ENCODE results near the gene TYW5.

Gene TYW5

DNA sequence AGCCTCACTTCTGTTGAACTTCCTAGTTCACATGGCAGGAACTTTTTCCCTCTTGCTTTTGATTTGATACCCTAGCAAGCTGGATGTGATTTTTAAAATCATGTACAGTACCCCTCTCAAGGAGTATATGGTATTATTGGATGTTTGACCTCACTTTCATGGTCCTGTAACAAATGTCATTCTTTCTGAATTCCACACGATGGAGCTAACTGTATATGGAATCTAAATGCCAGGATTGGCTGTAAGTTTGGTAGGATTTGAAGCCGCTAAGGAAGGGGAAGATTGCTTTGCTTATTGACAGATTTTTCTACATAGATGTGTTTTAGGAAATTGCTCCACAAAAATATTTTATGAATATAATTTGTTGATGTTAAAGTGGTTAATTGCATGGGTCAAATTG is 18.4 kb upstream of the TYW5 start:
- TF ChIP-seq, protein P1, sequence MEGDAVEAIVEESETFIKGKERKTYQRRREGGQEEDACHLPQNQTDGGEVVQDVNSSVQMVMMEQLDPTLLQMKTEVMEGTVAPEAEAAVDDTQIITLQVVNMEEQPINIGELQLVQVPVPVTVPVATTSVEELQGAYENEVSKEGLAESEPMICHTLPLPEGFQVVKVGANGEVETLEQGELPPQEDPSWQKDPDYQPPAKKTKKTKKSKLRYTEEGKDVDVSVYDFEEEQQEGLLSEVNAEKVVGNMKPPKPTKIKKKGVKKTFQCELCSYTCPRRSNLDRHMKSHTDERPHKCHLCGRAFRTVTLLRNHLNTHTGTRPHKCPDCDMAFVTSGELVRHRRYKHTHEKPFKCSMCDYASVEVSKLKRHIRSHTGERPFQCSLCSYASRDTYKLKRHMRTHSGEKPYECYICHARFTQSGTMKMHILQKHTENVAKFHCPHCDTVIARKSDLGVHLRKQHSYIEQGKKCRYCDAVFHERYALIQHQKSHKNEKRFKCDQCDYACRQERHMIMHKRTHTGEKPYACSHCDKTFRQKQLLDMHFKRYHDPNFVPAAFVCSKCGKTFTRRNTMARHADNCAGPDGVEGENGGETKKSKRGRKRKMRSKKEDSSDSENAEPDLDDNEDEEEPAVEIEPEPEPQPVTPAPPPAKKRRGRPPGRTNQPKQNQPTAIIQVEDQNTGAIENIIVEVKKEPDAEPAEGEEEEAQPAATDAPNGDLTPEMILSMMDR (conservative IDR thresholded peaks at IDR 0.05), result peak; percentile 70
- no peak overlapping the region for H3K27ac ChIP-seq

DNA sequence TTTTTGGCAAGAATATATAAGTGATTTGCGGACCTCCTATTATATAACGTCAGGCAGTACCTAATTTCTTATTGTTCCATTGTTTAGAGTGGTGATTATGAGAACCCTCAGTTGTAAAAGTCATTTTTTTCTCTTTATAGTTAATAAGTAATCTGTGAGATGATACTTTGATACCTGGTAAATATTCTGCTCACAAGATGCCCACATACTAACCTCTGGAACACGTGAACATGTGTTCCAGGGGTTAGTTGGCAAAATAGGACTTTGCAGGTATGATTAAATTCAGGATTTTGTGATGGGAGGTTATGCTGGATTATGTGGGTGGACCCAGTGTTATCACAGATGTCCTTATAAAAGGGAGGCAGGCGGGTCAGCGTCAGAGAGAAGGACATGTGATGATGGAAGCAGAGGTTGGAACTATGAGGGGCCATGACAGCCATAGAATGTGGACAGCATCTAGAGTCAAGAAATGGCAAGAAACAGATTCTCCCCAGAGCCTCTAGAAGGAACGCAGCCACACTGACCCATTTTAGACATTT is 16.9 kb upstream of the TYW5 start:
- TF ChIP-seq, protein P1 (conservative IDR thresholded peaks at IDR 0.05), result no peak
- H3K27ac ChIP-seq, result no peak overlapping the region

DNA sequence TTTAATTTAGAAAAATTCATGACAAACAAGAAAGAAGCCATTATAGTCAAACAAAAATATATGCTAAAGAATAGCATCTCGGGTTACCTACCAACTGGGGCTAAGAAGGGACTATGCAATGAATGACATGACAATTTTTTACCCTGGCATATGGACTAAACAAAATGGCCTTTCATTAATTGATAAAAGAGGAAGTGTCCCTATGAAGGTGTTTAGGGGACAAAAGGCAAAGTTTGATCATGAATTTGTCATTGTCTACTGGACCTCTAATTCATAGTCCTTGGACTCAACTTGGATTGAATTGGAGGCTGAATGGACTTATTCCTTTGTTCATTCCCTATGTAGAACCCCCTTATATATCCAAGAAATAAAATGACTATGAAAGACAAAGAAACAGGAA is 12.8 kb upstream of the TYW5 start:
- TF ChIP-seq, protein P1 (conservative IDR thresholded peaks at IDR 0.05), result no peak
- no peak overlapping the region for H3K27ac ChIP-seq

DNA sequence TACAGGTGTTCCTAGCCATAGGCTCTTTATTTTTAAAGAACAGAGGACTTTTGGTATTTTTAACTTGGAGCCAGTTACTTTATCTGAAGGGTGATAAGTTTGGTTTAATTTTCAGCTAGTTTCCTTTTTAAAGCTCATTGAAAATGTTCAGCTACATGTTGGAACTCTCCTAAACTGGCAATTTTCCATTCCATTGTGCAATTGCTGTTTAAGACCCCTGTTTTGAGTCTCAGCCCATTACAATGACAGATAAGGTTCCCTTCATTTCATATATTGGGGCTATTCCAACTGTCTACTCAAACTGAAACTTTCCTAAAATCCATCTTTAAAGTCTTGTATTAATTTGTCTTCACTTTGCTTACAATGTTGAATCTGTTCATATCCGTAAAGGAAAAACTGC is 11.7 kb upstream of the TYW5 start:
- H3K27ac ChIP-seq, result no peak overlapping the region
- TF ChIP-seq, protein P1 (conservative IDR thresholded peaks at IDR 0.05), result no peak

DNA sequence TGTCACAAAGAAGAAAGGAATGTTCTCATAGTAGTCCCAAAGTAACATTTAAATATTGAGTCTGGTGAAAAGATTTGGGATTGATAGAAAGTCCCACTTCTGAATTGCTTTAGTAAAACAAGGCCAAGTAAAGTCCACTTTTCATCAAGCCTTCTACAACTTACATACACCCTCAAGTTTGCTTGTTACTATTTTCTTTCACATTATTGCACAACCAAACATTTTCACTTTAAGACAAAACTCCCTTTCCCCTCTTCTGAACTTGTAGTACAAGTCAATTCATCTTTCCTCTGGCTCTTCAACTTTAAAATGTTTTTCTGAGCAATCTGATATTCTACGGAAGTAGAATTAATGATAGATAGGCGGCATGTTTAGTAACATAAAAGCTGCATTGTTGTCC is 11.1 kb upstream of the TYW5 start:
- H3K27ac ChIP-seq, result no peak overlapping the region
- TF ChIP-seq, protein P1 (conservative IDR thresholded peaks at IDR 0.05), result no peak

DNA sequence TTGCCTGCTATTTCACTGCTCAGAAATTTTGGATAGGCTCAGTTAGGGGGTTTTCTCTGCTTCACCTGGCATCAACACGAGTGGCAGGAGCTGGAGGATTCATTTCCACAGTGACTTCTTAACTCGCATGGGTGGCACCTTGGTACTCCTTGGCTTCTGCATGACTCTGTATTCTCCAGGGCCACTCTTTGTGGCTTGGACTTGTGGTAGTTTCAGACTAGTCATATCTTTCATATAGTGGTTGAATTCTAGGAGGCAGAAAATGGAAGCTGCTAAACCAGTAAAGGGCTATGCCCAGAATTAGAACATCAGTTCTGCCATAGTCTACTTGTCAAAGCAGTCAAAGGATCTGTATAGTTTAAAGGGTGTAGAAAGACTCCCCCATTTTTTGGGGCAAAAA is 6.9 kb upstream of the TYW5 start:
- no peak overlapping the region for H3K27ac ChIP-seq
- TF ChIP-seq, protein P1 (conservative IDR thresholded peaks at IDR 0.05), result no peak

DNA sequence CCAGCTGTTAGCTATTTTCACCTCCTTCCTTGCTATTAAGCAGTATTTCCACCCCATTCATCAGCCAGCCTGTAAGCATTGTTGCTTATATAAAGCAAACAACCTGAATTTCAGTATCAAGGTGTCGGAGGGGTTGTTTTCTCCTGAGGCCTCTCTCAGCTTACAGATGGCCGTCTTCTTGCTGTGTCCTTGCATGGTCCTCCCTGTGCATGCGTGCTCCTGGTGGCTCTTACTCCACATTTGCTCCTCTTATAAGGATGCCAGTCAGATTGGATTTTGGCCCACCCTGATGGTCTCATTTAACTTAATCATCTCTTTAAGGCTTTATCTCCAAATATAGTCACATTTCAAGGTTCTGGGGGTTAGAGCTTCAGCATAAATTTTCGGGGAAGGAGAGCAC is 2.7 kb upstream of the TYW5 start:
- TF ChIP-seq, protein P1 (conservative IDR thresholded peaks at IDR 0.05), result no peak
- no peak overlapping the region for H3K27ac ChIP-seq

DNA sequence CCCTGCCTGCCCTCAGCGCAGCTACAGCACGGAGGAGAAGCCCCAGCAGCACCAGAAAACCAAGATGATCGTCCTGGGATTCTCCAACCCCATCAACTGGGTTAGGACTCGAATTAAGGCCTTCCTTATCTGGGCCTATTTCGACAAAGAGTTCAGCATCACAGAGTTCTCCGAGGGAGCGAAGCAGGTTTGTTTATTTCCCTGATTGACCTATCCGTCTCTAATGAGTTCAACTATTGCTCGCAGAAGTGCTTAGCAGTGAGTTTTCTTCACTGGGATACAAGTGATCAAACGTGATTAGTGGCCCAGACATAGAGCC is 730 bp upstream of the TYW5 start:
- TF ChIP-seq, protein P1 (conservative IDR thresholded peaks at IDR 0.05), result no peak
- H3K27ac ChIP-seq, result peak overlapping the region; percentile 96
